K562 (cell line): ENCODE measurements around the gene ST6GALNAC3. TPM values are rescaled to one million over a fixed set of nuclear protein-coding genes. Genes with fewer than 3 reads are reported as not detected.

Source experiments
- ATAC-seq: fragments of 200-7000 bp; cut with Tn5 transposase; 3 replicates; pipeline ENCODE4 v1.9.1; 2020; ENCODE audit warnings: moderate library complexity
- BruUV-seq: library from RNA; stranded (reverse); fragments of 400-500 nt; replicated peaks from 2 replicates; lab custom pipeline; 2021; lab: Mats Ljungman, UMichigan
- CTCF ChIA-PET: fragments of 300-600 bp; formaldehyde crosslinking; extraction: SDS; loops from one replicate; lab custom pipeline; 2021; ENCODE audit warnings: low intra/inter-chr PET ratio; lab: Yijun Ruan, JAX
- POLR2A ChIA-PET: fragments of 300-600, 350-650 bp; sonication (Branson Sonifier 250); formaldehyde crosslinking; extraction: SDS; loops from one replicate; lab custom pipeline; 2021; ENCODE audit warnings: antibody characterized with exemption, inconsistent platforms; lab: Yijun Ruan, JAX
- DNase-seq, 4 experiments: peaks; one replicate each; pipeline versions ENCODE4 v3.0.0 to v3.0.0-alpha.2; 2011 to 2018; ENCODE audit warnings: low spot score in 3 of 4, mixed read lengths in 3 of 4; ENCODE audit errors: extremely low read depth in 1 of 4
- FAIRE-seq: peaks from 2 replicates; lab custom pipeline; 2011; peaks lifted over from hg19 to GRCh38; lab: Jason Lieb, UNC
- H2AFZ ChIP-seq: 2 replicates; pipeline ENCODE4 v1.6.0; 2011; ENCODE audit warnings: low read depth, low read length, control low read depth, inconsistent platforms
- H3K27ac ChIP-seq: fragments of 200-600 bp; 3 replicates; pipeline ENCODE4 v1.8.0; 2011; ENCODE audit warnings: low read depth, mild to moderate bottlenecking, control low read depth, inconsistent platforms, low read length, moderate library complexity, mixed read lengths; ENCODE audit errors: extremely low read depth
- H3K27me3 ChIP-seq, 2 experiments: fragments of 300-600 bp in 1 of 2; 2 replicates in 1 of 2; 3 replicates in 1 of 2; pipeline versions ENCODE4 v1.6.0 to v1.8.0; 2011; ENCODE audit warnings: inconsistent platforms in 2 of 2, low read length in 2 of 2, mild to moderate bottlenecking in 1 of 2, mixed read lengths in 1 of 2, moderate library complexity in 1 of 2; ENCODE audit not compliant: control insufficient read depth in 2 of 2, insufficient read depth in 2 of 2
- H3K36me3 ChIP-seq: fragments of 300-600 bp; 3 replicates; pipeline ENCODE4 v1.8.0; 2011; ENCODE audit warnings: mild to moderate bottlenecking, low read length, inconsistent platforms; ENCODE audit not compliant: control insufficient read depth, insufficient read depth
- H3K4me1 ChIP-seq, 2 experiments: fragments of 200-600 bp in 1 of 2; replicated peaks in 1 of 2; 2 replicates in 1 of 2; 3 replicates in 1 of 2; pipeline versions ENCODE4 v1.5.1 to v1.8.0; 2011; ENCODE audit warnings: inconsistent platforms in 2 of 2, low read length in 2 of 2, mild to moderate bottlenecking in 1 of 2, mixed read lengths in 1 of 2, moderate library complexity in 1 of 2; ENCODE audit not compliant: control insufficient read depth in 2 of 2, insufficient read depth in 2 of 2
- H3K4me2 ChIP-seq: 2 replicates; pipeline ENCODE4 v1.6.1; 2011; ENCODE audit warnings: low read length, control low read depth, inconsistent platforms, mixed read lengths; ENCODE audit not compliant: insufficient read depth
- H3K4me3 ChIP-seq: fragments of 200-600 bp; sonication (generic), shearing (Covaris generic); 2 replicates; pipeline ENCODE4 v1.5.1; 2016; ENCODE audit warnings: control low read depth, inconsistent platforms
- H3K79me2 ChIP-seq: fragments of 200-600 bp; 3 replicates; pipeline ENCODE4 v1.8.0; 2011; ENCODE audit warnings: low read length, inconsistent platforms; ENCODE audit not compliant: control insufficient read depth, insufficient read depth
- H3K9ac ChIP-seq, 2 experiments: 2 replicates each; pipeline versions ENCODE4 v1.6.0 to v1.6.1; 2011; ENCODE audit warnings: low read depth in 2 of 2, low read length in 2 of 2, control low read depth in 1 of 2, inconsistent platforms in 1 of 2, mild to moderate bottlenecking in 1 of 2, mixed read lengths in 1 of 2; ENCODE audit not compliant: insufficient read depth in 1 of 2
- H3K9me1 ChIP-seq: one replicate; pipeline ENCODE4 v1.6.0; 2011; ENCODE audit warnings: inconsistent platforms, mild to moderate bottlenecking, low read length, moderate library complexity; ENCODE audit not compliant: control insufficient read depth, insufficient read depth
- H3K9me3 ChIP-seq: replicated peaks from 2 replicates; pipeline ENCODE4 v1.5.1; 2011; ENCODE audit warnings: low read depth, low read length, inconsistent platforms; ENCODE audit not compliant: control insufficient read depth, insufficient read depth
- H4K20me1 ChIP-seq: replicated peaks from 2 replicates; pipeline ENCODE4 v1.6.1; 2011; ENCODE audit warnings: low read length, inconsistent platforms, mixed read lengths; ENCODE audit not compliant: control insufficient read depth, insufficient read depth
- ASH1L ChIP-seq: fragments of 450-650 bp; IDR thresholded peaks from 2 replicates; pipeline ENCODE4 v1.6.1; 2018; ENCODE audit warnings: borderline replicate concordance, mild to moderate bottlenecking, low read depth; ENCODE audit not compliant: partially characterized antibody
- HIVEP1 ChIP-seq: fragments of 250-450 bp; sonication (Bioruptor Pico); IDR thresholded peaks from 2 replicates; pipeline ENCODE4 v1.4.0; 2020; ENCODE audit warnings: mild to moderate bottlenecking
- IFI16 ChIP-seq: fragments of 250-450 bp; sonication (Bioruptor Pico); IDR thresholded peaks from 2 replicates; pipeline ENCODE4 v2.1.2; 2022; ENCODE audit warnings: mild to moderate bottlenecking, inconsistent platforms
- TAL1 ChIP-seq: fragments of 450-650 bp; IDR thresholded peaks from 2 replicates; pipeline ENCODE4 v1.6.1; 2016; ENCODE audit warnings: mild to moderate bottlenecking
- THRAP3 ChIP-seq: fragments of 450-650 bp; IDR thresholded peaks from 2 replicates; pipeline ENCODE4 v1.6.1; 2016; ENCODE audit warnings: mild to moderate bottlenecking, inconsistent platforms, borderline replicate concordance
- ZKSCAN3 ChIP-seq: fragments of 250-450 bp; sonication (Bioruptor Pico); IDR thresholded peaks from 2 replicates; pipeline ENCODE4 v1.4.0; 2020
- ZNF830 ChIP-seq: fragments of 250-450 bp; sonication (Bioruptor Pico); IDR thresholded peaks from 2 replicates; pipeline ENCODE4 v1.5.0; 2021; ENCODE audit warnings: mild to moderate bottlenecking
- WGBS: fragments of 100-300 bp; shearing (Covaris generic); methylation state at CpG from one replicate; pipeline ENCODE4 v1.1.6; 2016; ENCODE audit warnings: low coverage, mixed read lengths; ENCODE audit not compliant: insufficient coverage; ENCODE audit errors: missing lambda C conversion rate; 5-methylcytosine and 5-hydroxymethylcytosine counted together
- in situ Hi-C: fragments of 300-500 bp; cut with MboI; formaldehyde crosslinking; loops from 4 replicates; pipeline ENCODE4 v1.15.0; 2018; ENCODE audit warnings: inconsistent platforms, mixed read lengths
- intact Hi-C: fragments of 100-400 bp; cut with micrococcal nuclease; formaldehyde crosslinking; loops from 2 replicates; pipeline ENCODE4 v1.14.2; 2022
- polyA plus RNA-seq, 8 experiments: library from polyadenylated mRNA; depleted of rRNA in 4 of 8; stranded (reverse) in 5 of 8; unstranded in 3 of 8; fragments of >200 nt; fragmentation: Nextera tagmentation in 2 of 8; fragmentation: Illumina TruSeq in 1 of 8; extraction: Ambion mirVana in 2 of 8; extraction: Trizol in 1 of 8; gene quantifications; 2 replicates each; pipeline versions ENCODE4 v1.2.1 to v1.2.3, GENCODE V29; 2011 to 2014; ENCODE audit warnings: inconsistent platforms in 1 of 8, missing spikeins in 1 of 8
- total RNA-seq, 7 experiments: library from RNA; depleted of rRNA in 6 of 7; stranded (reverse); fragments of >200 nt in 6 of 7; fragmentation: Illumina TruSeq in 2 of 7; extraction: Trizol in 2 of 7; gene quantifications; 2 replicates each; pipeline versions ENCODE4 v1.2.1 to v1.2.3, GENCODE V29; 2011 to 2021; ENCODE audit warnings: low replicate concordance in 1 of 7
- TF ChIP-seq, protein P1 (sequence below): fragments of 200-800 bp; sonication (Bioruptor generic); IDR thresholded peaks from 2 replicates; pipeline ENCODE4 v1.6.1; 2016; ENCODE audit warnings: missing genetic modification characterization, missing compliant biosample characterization
- TF ChIP-seq, protein P2 (sequence below), 2 experiments: fragments of 450-650 bp in 1 of 2; sonication (generic) in 1 of 2; formaldehyde crosslinking in 1 of 2; IDR thresholded peaks in 1 of 2; conservative IDR thresholded peaks in 1 of 2; 2 replicates each; pipeline versions ENCODE4 v1.6.1 to v1.8.1; 2016 to 2023; ENCODE audit warnings: mild to moderate bottlenecking in 2 of 2, moderate library complexity in 2 of 2, inconsistent platforms in 1 of 2, missing genetic modification reagents in 1 of 2
- TF ChIP-seq, protein P3 (sequence below): fragments of 150-350 bp; IDR thresholded peaks from 2 replicates; pipeline ENCODE4 v1.6.1; 2014; ENCODE audit warnings: low read depth, mild to moderate bottlenecking, low read length, borderline replicate concordance

Gene ST6GALNAC3
- total and polyA plus RNA-seq, 9 of the 15 experiments (the other 6 are each of a cell fraction or from before 2014, with no cell fraction given), result 0.04 to 0.29 (median 0.18) TPM; not detected in 6

DNA sequence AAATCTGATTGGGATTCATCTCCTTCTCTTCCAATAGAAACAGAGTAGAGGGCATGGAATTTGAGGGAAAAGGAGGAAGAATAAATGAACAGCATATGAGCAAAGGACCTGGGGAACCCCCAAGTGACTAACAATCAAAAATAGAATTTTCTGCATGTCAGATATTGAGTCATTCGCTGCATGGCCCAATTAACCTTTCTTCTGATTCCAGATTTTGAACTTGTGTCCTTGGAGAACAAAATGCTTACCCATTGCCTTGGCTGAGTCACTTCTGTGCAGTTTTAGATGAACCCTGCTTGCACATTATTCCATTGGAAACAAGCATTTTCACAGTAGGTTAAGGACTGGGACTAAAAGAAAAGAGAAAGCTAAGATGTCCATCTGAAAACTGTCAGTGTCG, 390.5 kb downstream of the ST6GALNAC3 start (continued):
- TF ChIP-seq, protein P1, sequence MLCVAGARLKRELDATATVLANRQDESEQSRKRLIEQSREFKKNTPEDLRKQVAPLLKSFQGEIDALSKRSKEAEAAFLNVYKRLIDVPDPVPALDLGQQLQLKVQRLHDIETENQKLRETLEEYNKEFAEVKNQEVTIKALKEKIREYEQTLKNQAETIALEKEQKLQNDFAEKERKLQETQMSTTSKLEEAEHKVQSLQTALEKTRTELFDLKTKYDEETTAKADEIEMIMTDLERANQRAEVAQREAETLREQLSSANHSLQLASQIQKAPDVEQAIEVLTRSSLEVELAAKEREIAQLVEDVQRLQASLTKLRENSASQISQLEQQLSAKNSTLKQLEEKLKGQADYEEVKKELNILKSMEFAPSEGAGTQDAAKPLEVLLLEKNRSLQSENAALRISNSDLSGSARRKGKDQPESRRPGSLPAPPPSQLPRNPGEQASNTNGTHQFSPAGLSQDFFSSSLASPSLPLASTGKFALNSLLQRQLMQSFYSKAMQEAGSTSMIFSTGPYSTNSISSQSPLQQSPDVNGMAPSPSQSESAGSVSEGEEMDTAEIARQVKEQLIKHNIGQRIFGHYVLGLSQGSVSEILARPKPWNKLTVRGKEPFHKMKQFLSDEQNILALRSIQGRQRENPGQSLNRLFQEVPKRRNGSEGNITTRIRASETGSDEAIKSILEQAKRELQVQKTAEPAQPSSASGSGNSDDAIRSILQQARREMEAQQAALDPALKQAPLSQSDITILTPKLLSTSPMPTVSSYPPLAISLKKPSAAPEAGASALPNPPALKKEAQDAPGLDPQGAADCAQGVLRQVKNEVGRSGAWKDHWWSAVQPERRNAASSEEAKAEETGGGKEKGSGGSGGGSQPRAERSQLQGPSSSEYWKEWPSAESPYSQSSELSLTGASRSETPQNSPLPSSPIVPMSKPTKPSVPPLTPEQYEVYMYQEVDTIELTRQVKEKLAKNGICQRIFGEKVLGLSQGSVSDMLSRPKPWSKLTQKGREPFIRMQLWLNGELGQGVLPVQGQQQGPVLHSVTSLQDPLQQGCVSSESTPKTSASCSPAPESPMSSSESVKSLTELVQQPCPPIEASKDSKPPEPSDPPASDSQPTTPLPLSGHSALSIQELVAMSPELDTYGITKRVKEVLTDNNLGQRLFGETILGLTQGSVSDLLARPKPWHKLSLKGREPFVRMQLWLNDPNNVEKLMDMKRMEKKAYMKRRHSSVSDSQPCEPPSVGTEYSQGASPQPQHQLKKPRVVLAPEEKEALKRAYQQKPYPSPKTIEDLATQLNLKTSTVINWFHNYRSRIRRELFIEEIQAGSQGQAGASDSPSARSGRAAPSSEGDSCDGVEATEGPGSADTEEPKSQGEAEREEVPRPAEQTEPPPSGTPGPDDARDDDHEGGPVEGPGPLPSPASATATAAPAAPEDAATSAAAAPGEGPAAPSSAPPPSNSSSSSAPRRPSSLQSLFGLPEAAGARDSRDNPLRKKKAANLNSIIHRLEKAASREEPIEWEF (CRISPR knock-in tag), result no peak

DNA sequence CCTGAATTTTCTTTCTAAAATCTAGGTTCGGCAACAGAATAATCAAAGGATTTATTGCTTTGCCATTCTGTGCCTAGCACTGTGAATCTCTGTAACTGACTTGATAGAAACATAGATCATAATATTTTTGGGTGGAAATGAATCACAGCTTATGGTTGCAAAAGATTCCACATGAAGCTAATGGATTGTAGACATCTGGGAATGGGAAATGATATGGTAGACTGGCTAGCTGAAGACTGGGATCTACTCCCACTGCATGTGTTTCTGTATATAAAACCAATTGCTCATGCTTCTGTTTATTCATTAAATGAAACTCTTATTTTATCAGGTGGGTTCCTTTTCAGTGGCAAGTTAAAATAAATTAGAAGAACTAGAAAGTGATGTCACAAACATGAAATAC, 395.6 kb downstream of the ST6GALNAC3 start:
- no peak for DNase-seq
- no peak for ATAC-seq
- TF ChIP-seq THRAP3 (no peak), ZNF830 (no peak), IFI16 (CRISPR knock-in tag) (no peak), ASH1L (no peak), TAL1 (no peak), ZKSCAN3 (CRISPR knock-in tag) (no peak), HIVEP1 (CRISPR knock-in tag) (no peak)
- TF ChIP-seq, protein P2, sequence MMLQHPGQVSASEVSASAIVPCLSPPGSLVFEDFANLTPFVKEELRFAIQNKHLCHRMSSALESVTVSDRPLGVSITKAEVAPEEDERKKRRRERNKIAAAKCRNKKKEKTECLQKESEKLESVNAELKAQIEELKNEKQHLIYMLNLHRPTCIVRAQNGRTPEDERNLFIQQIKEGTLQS (IDR thresholded peaks at IDR 0.05), result no peak
- TF ChIP-seq, protein P2 (CRISPR knock-in tag; conservative IDR thresholded peaks at IDR 0.05), result no peak
- TF ChIP-seq, protein P3, sequence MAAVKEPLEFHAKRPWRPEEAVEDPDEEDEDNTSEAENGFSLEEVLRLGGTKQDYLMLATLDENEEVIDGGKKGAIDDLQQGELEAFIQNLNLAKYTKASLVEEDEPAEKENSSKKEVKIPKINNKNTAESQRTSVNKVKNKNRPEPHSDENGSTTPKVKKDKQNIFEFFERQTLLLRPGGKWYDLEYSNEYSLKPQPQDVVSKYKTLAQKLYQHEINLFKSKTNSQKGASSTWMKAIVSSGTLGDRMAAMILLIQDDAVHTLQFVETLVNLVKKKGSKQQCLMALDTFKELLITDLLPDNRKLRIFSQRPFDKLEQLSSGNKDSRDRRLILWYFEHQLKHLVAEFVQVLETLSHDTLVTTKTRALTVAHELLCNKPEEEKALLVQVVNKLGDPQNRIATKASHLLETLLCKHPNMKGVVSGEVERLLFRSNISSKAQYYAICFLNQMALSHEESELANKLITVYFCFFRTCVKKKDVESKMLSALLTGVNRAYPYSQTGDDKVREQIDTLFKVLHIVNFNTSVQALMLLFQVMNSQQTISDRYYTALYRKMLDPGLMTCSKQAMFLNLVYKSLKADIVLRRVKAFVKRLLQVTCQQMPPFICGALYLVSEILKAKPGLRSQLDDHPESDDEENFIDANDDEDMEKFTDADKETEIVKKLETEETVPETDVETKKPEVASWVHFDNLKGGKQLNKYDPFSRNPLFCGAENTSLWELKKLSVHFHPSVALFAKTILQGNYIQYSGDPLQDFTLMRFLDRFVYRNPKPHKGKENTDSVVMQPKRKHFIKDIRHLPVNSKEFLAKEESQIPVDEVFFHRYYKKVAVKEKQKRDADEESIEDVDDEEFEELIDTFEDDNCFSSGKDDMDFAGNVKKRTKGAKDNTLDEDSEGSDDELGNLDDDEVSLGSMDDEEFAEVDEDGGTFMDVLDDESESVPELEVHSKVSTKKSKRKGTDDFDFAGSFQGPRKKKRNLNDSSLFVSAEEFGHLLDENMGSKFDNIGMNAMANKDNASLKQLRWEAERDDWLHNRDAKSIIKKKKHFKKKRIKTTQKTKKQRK, result no peak

More for the DNA sequence above, 395.6 kb downstream of the ST6GALNAC3 start:
- Histone ChIP-seq H3K79me2 (no peaks in the 10 kb centered on the region), H3K9me3 (no peaks in the 10 kb centered on the region; the same call in 1 of the 2 replicates), H4K20me1 (no peaks in the 10 kb centered on the region), H3K9ac (no peak overlapping the region), H3K4me2 (no peak overlapping the region), H3K4me3 (no peak overlapping the region), H3K9me1 (no peaks in the 10 kb centered on the region), H2AFZ (no peak overlapping the region), H3K4me1 (no peaks in the 10 kb centered on the region), H3K27ac (no peak overlapping the region), H3K36me3 (no peaks in the 10 kb centered on the region), H3K27me3 (no peaks in the 10 kb centered on the region)
- ChIA-PET POLR2A (no interaction called here), CTCF (no interaction called here)
- intact Hi-C loops (no loop called here), in situ Hi-C loops (no loop called here)
- 0% methylated on average over 1 of the region's 1 CpG for WGBS
- FAIRE-seq, result no peak
- BruUV-seq, result no TSS peak
